ENCODE measurements around the gene TXNDC16.

DNA sequence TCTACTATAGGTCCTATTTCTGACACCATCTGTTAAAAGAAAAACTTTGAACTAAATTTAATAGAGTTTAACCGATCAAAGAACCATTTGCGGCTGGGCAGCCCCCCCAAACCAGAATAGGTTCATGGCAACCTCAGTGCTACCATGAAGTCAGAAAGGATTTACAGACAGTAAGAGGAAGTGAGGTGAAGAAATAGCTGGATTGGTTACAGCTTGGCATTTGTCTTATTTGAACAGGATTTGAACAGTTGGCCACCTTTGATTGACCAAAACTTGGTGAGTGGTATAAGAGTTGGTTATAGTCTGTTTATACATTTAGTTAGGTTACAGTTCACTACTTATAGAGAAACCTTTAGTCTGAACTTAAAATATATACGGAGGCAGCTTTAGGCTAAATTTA lies 88.9 kb downstream of the TXNDC16 start:
- no peak for TF ChIP-seq CTCF (IDR thresholded peaks at IDR 0.05 in 4 of 5, conservative IDR thresholded peaks at IDR 0.05 in 1 of 5)
- TF ChIP-seq POLR2A (IDR thresholded peaks at IDR 0.05) = no peak
